GM23248 (cell line): Measurements from ENCODE around the gene MRTFB. TPM values are rescaled to one million over a fixed set of nuclear protein-coding genes. Genes with fewer than 3 reads are reported as not detected.
"Not testable (repeated sequence)": the region's sequence is repeated elsewhere in the genome, so short reads cannot be mapped to it uniquely, and the experiment has no call there.

Experiments used
- DNase-seq: peaks from one replicate; pipeline ENCODE4 v3.0.0-alpha.2; 2015
- H2AFZ ChIP-seq: fragments of 200-600 bp; sonication (generic); 2 replicates; pipeline ENCODE4 v1.6.1; 2016; ENCODE audit warnings: antibody characterized with exemption
- H3F3A ChIP-seq: fragments of 200-600 bp; sonication (generic); 2 replicates; pipeline ENCODE4 v1.6.1; 2016; ENCODE audit warnings: mild to moderate bottlenecking, antibody characterized with exemption, mixed run types; ENCODE audit not compliant: insufficient read depth
- H3K27ac ChIP-seq: fragments of 200-600 bp; sonication (generic); 2 replicates; pipeline ENCODE4 v1.5.1; 2016; ENCODE audit warnings: mild to moderate bottlenecking
- H3K27me3 ChIP-seq: fragments of 200-600 bp; sonication (generic); replicated peaks from 2 replicates; pipeline ENCODE4 v1.6.1; 2016; ENCODE audit warnings: mild to moderate bottlenecking; ENCODE audit not compliant: insufficient read depth
- H3K36me3 ChIP-seq: fragments of 200-600 bp; sonication (generic); 2 replicates; pipeline ENCODE4 v1.6.1; 2016; ENCODE audit warnings: low read depth, mild to moderate bottlenecking
- H3K4me1 ChIP-seq: fragments of 200-600 bp; sonication (generic); 2 replicates; pipeline ENCODE4 v1.6.1; 2016; ENCODE audit warnings: mild to moderate bottlenecking; ENCODE audit not compliant: insufficient read depth
- H3K4me2 ChIP-seq: fragments of 200-600 bp; sonication (generic); one replicate; pipeline ENCODE4 v1.6.1; 2016; ENCODE audit warnings: mild to moderate bottlenecking; ENCODE audit not compliant: unreplicated experiment
- H3K4me3 ChIP-seq: fragments of 200-600 bp; sonication (generic); 2 replicates; pipeline ENCODE4 v1.5.1; 2016; ENCODE audit warnings: mild to moderate bottlenecking
- H3K79me2 ChIP-seq: fragments of 200-600 bp; sonication (generic); 2 replicates; pipeline ENCODE4 v1.6.1; 2016; ENCODE audit warnings: mild to moderate bottlenecking; ENCODE audit not compliant: insufficient read depth
- H3K9ac ChIP-seq: fragments of 200-600 bp; sonication (generic); 2 replicates; pipeline ENCODE4 v1.6.1; 2016; ENCODE audit warnings: mild to moderate bottlenecking
- H3K9me2 ChIP-seq: fragments of 200-600 bp; sonication (generic); 2 replicates; pipeline ENCODE4 v1.6.1; 2016; ENCODE audit warnings: mixed run types, mild to moderate bottlenecking, moderate library complexity; ENCODE audit not compliant: insufficient read depth
- H3K9me3 ChIP-seq: fragments of 200-600 bp; sonication (generic); one replicate; pipeline ENCODE4 v1.6.1; 2017; ENCODE audit warnings: low read depth
- H4K20me1 ChIP-seq: fragments of 200-600 bp; sonication (generic); 2 replicates; pipeline ENCODE4 v1.6.0; 2016; ENCODE audit not compliant: insufficient read depth
- EZH2 ChIP-seq: fragments of 200-600 bp; sonication (generic); IDR thresholded peaks from 2 replicates; pipeline ENCODE4 v1.6.1; 2018; ENCODE audit warnings: antibody characterized with exemption, mild to moderate bottlenecking; ENCODE audit not compliant: insufficient read depth, poor library complexity, severe bottlenecking
- EZH2phosphoT487 ChIP-seq: fragments of 200-600 bp; sonication (generic); IDR thresholded peaks from 2 replicates; pipeline ENCODE4 v1.6.1; 2018; ENCODE audit warnings: antibody characterized with exemption, moderate library complexity, mild to moderate bottlenecking, low read depth; ENCODE audit not compliant: insufficient read depth
- WGBS, 2 experiments: methylation state at CpG; one replicate each; pipeline ENCODE4 v1.1.6; 2015 to 2017; ENCODE audit warnings: low lambda C conversion rate in 2 of 2, low coverage in 1 of 2; ENCODE audit errors: missing lambda C conversion rate in 2 of 2; 5-methylcytosine and 5-hydroxymethylcytosine counted together
- in situ Hi-C: fragments of 300-500 bp; cut with MboI; formaldehyde crosslinking; loops from 2 replicates; pipeline ENCODE4 v1.15.0; 2020
- polyA plus RNA-seq: library from polyadenylated mRNA; unstranded; fragments of >200 nt; fragmentation: Nextera tagmentation; extraction: Ambion mirVana; gene quantifications from 2 replicates; pipeline ENCODE4 v1.2.1, GENCODE V29; 2016
- total RNA-seq: library from RNA; depleted of rRNA; stranded (reverse); fragments of >200 nt; shearing (Covaris generic); gene quantifications from 2 replicates; pipeline ENCODE4 v1.2.3, GENCODE V29; 2014

Gene MRTFB
- total and polyA plus RNA-seq, 2 experiments from 2014 or later, result 3.1 to 5.1 TPM

DNA sequence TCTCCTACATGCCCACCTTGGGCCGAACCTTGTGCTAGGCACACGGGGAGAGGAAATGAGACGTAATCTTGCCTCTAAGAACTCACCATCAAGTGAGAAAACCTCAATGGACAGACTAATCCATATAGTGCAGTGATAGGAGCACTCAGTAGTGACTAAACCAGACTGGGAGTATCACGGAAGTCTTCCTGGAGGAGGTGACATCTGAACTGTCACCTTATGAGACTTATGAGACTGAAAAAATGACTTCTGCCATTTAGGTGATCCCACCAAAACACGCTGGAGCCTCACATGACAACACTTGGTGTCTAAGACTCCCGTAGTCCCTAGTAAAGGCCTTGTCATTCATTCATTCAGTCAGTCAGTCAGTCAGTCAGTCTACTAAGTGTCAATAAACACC is 27.3 kb upstream of the MRTFB start:
- H4K20me1 ChIP-seq, result no peaks in the 10 kb centered on the region
- H3K27ac ChIP-seq, result no peak overlapping the region
- H3K36me3 ChIP-seq, result no peaks in the 10 kb centered on the region
- WGBS, 2 experiments, result 76% methylated on average over 6 of the region's 6 CpGs
- no peaks in the 10 kb centered on the region for H3K4me1 ChIP-seq
- TF ChIP-seq EZH2, result no peak
- no peak for TF ChIP-seq EZH2phosphoT487
- H3K9ac ChIP-seq, result no peak overlapping the region
- H3F3A ChIP-seq, result no peaks in the 10 kb centered on the region
- no peaks in the 10 kb centered on the region for H3K27me3 ChIP-seq
- DNase-seq, result no peak
- no peaks in the 10 kb centered on the region for H3K79me2 ChIP-seq
- H2AFZ ChIP-seq, result no peak overlapping the region
- H3K4me2 ChIP-seq, result no peak overlapping the region
- H3K9me2 ChIP-seq, result no peaks in the 10 kb centered on the region
- in situ Hi-C loops, result no loop called here
- H3K4me3 ChIP-seq, result no peak overlapping the region
- no peaks in the 10 kb centered on the region for H3K9me3 ChIP-seq

DNA sequence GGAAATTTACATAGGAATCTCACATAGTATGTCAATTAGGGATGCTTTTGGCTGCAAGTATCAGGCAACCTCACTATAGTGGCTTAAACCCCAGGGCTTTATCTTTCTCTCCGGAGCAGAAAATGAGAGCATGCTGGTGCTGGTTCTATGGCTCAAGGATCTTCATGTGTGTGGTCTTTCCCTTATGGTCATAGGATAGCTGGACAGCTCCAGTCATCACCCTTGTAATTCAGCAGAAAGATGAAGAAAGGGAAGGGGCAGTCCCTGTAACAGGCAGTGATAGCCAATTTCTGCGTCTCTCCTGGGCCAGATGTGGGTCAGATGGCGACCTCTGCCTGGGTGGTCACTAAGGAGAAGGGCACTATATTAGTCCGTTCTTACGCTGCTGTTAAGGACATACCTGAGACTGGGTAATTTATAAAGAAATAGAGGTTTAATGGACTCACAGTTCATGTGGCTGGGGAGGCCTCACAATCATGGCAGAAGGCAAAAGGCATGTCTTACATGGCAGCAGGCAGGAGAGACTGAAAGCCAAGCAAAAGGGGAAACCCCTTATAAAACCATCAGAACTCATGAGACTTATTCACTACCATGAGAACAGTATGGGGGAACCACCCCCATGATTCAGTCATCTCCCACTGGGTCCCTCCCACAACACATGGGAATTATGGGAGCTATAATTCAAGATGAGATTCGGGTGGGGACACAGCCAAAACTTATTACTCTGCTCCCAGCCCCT is 23.8 kb upstream of the MRTFB start:
- H3K4me3 ChIP-seq, H4K20me1 ChIP-seq, H3K27ac ChIP-seq, H3K27me3 ChIP-seq, H3F3A ChIP-seq, in situ Hi-C loops, H3K36me3 ChIP-seq, H3K79me2 ChIP-seq, H3K4me2 ChIP-seq, H3K9me2 ChIP-seq, H3K9me3 ChIP-seq, H2AFZ ChIP-seq, H3K9ac ChIP-seq, DNase-seq, H3K4me1 ChIP-seq: not testable (repeated sequence)
- 70 to 72% methylated on average over 6 of the region's 6 CpGs for WGBS, 2 experiments

DNA sequence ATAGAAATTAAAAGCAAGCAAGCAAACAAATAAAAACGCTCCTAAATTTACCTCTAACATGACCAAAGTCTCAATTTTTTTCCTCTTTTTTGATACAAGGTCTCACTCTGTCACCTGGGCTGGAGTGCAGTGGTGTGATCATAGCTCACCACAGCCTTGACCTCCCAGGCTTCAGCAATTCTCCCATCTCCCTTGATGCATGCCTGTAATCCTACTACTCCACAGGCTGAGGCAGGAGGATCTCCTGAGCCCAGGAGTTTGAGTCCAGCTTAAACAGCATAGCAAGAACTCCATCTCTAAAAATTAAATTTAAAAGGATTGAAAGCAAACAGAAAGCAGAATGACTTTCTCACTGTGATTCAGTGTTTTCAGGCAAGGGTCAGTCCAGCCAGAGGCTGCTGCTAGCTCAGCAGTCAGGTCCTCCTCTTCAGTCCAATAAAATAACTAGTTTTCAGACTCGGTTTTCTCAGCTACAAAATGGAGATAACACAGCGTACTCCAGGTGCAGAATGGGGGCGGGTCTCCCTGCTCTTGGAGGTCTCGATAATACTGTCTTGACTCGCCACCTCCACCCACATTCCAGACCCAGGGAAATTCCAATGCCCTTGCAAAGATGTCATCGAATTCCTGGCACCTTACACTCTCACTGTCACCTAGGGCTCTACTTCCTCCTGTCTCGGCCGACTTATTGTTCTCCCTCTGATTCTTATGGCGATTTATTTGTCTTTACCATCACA is 20.7 kb upstream of the MRTFB start:
- Histone ChIP-seq H3K9ac (no peak overlapping the region), H3K4me2 (no peak overlapping the region), H3F3A (no peaks in the 10 kb centered on the region), H2AFZ (no peak overlapping the region), H3K27ac (no peak overlapping the region), H3K4me1 (no peaks in the 10 kb centered on the region), H3K9me3 (no peaks in the 10 kb centered on the region), H3K79me2 (no peaks in the 10 kb centered on the region), H3K36me3 (no peaks in the 10 kb centered on the region), H4K20me1 (no peaks in the 10 kb centered on the region), H3K27me3 (0 out of 2 replicates have a peak, but pooled peaks cover 3% of the 10 kb centered on the region), H3K9me2 (no peaks in the 10 kb centered on the region), H3K4me3 (no peak overlapping the region)
- in situ Hi-C loops, result no loop called here
- WGBS, 2 experiments, result 72 to 76% methylated on average over 10 of the region's 10 CpGs
- DNase-seq, result no peak
- TF ChIP-seq EZH2, result no peak
- TF ChIP-seq EZH2phosphoT487, result no peak

DNA sequence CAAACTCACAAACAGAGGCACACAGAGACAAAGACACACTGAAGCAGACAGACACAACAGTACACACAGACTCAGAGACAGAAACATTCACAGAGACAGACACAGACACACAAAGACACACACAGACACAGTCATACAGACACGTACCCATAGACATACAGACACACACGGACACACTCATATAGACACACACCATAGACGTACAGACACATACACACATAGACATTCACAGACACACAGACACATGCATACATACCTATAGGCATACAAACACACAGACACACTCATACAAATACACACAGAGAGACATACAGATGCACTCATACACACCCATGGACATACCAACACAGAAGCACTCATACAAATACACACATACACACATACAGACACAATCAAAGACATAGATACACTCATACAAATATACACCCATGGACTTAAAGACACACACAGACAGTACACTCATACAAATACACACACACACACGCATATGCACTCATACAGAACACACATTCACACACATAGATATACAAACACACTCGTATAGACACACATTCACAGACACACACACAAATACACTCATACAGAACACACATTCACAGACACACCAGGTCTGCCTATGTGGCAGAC is 19.9 kb upstream of the MRTFB start:
- H3K9me3 ChIP-seq, result no peaks in the 10 kb centered on the region
- no peak for DNase-seq
- H3K4me1 ChIP-seq, result no peaks in the 10 kb centered on the region
- WGBS, 2 experiments, result 91 to 95% methylated on average over 5 of the region's 5 CpGs
- H2AFZ ChIP-seq, result no peak overlapping the region
- H3K36me3 ChIP-seq, result no peaks in the 10 kb centered on the region
- no peaks in the 10 kb centered on the region for H4K20me1 ChIP-seq
- in situ Hi-C loops, result no loop called here
- no peaks in the 10 kb centered on the region for H3F3A ChIP-seq
- 0 out of 2 replicates have a peak, but pooled peaks cover 3% of the 10 kb centered on the region for H3K27me3 ChIP-seq
- H3K4me3 ChIP-seq, result no peak overlapping the region
- H3K9ac ChIP-seq, result no peak overlapping the region
- H3K27ac ChIP-seq, result no peak overlapping the region
- H3K9me2 ChIP-seq, result no peaks in the 10 kb centered on the region
- TF ChIP-seq EZH2phosphoT487 (no peak), EZH2 (no peak)
- H3K79me2 ChIP-seq, result no peaks in the 10 kb centered on the region
- H3K4me2 ChIP-seq, result no peak overlapping the region
